Activated CD4-positive, alpha-beta T cell treated with anti-CD3 and anti-CD28 coated beads for 36 hours (primary cell): ENCODE measurements around the gene PACS1. TPM values are rescaled to one million over a fixed set of nuclear protein-coding genes. Genes with fewer than 3 reads are reported as not detected.

Source experiments
- ATAC-seq: fragments of 200-7000 bp; cut with Tn5 transposase; one replicate; pipeline ENCODE4 v1.10.0; 2021; ENCODE audit warnings: mild to moderate bottlenecking, moderate library complexity
- CTCF ChIA-PET: fragments of 350-600 bp; sonication (Branson Sonifier 250); formaldehyde crosslinking; loops from one replicate; lab custom pipeline; 2021; ENCODE audit warnings: antibody characterized with exemption; lab: Charles Lee
- POLR2A ChIA-PET: fragments of 350-600 bp; sonication (Branson Sonifier 250); formaldehyde crosslinking; loops from one replicate; lab custom pipeline; 2021; ENCODE audit warnings: antibody characterized with exemption, inconsistent platforms; lab: Charles Lee
- DNase-seq: peaks from one replicate; pipeline ENCODE4 v3.0.0-alpha.2; 2020
- H3K27ac Mint-ChIP-seq: one replicate; pipeline ENCODE4 v1.8.0; 2021; ENCODE audit warnings: mixed read lengths
- H3K27me3 Mint-ChIP-seq: one replicate; pipeline ENCODE4 v1.8.0; 2021; ENCODE audit warnings: mixed read lengths
- H3K36me3 Mint-ChIP-seq: one replicate; pipeline ENCODE4 v1.8.0; 2021; ENCODE audit warnings: low read depth, mixed read lengths
- H3K4me1 Mint-ChIP-seq: one replicate; pipeline ENCODE4 v1.8.0; 2021; ENCODE audit warnings: mixed read lengths
- H3K4me3 Mint-ChIP-seq: one replicate; pipeline ENCODE4 v1.8.0; 2021; ENCODE audit warnings: mild to moderate bottlenecking, moderate library complexity, mixed read lengths
- H3K9me3 Mint-ChIP-seq: one replicate; pipeline ENCODE4 v1.8.0; 2021; ENCODE audit warnings: low read depth, mixed read lengths
- intact Hi-C, 2 experiments: fragments of 100-400 bp; cut with DNase I in 1 of 2; cut with micrococcal nuclease in 1 of 2; formaldehyde crosslinking; loops; one replicate each; pipeline versions ENCODE4 v1.14.2 to v1.15.1; 2022 to 2024; cut with DNase I, micrococcal nuclease
- total RNA-seq, 2 experiments: library from RNA; stranded (reverse); gene quantifications; one replicate each; pipeline ENCODE4 v1.2.3, GENCODE V29; 2021

PACS1 gene
- total RNA-seq, 2 experiments from 2014 or later: 76.6 to 90.7 TPM

DNA sequence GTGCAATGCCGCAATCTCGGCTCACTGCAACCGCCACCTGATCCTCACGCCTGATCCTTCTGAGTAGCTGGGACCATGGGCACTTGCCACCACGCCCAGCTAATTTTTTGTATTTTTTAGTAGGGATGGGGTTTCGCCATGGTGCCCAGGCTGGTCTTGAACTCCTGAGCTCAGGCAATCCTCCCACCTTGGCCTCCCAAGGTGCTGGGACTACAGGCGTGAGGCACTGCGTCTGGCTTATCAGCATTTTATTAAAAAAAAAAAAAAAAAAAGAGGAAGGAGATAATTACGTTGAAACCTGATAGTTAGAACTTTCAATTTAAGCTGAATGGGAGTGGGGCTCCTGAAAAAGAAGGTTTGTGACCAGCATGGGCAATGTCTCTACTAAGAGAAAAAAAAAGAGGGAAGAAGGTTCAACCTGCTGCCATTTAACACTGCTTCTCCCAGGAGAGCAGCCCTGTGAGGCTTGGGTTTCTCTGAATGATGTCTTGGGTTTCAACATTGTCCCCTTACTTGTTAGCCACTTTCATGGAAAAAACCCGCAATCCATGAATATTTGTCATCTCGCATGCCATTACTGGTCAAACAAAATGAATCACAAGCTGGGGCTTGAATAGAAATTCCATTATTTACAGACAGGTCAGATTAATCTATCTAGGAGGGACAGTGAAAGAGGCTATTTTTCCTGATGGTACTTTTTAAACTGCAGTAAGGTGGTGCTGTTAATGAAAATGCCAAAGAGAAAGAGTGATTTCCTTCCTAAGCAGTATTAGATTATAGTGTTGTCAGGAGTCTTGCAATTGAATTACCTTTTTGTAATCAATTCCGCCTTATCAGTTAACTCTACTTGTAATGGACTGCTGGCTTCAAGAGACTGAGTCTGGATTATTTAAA lies 72.5 kb downstream of the PACS1 start:
- Mint-ChIP-seq H3K27ac (no peak overlapping the region), H3K27me3 (no peaks in the 10 kb centered on the region), H3K4me1 (peaks cover 54% of the 10 kb centered on the region), H3K4me3 (no peak overlapping the region), H3K9me3 (peaks cover 2% of the 10 kb centered on the region), H3K36me3 (peaks cover 11% of the 10 kb centered on the region)
- ATAC-seq: no peak
- CTCF ChIA-PET: interaction anchor here (0.6 kb wide), 1 partner anchor 258 kb away, joined by 3 read pairs; no protein-coding TSS in a partner anchor
- no peak for DNase-seq
- intact Hi-C loops: no loop called here
- POLR2A ChIA-PET: interaction anchor here (0.6 kb wide), 1 partner anchor 43 kb away, joined by 3 read pairs; no protein-coding TSS in a partner anchor

DNA sequence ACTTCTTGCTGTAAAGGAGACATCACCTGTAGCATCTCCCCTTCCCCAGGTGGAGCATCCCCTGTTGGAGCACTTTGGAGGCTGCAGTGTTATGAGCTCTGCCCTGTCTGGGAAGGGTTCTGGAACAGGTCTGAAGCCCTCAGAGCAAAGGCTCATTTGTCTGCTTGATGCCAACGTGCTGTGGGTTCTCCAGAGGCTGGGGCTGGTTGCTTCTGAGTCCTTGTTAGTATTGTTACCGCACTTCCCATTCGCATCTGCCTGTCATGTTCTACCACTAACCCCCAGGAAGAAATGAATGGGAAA lies 73.1 kb downstream of the PACS1 start:
- CTCF ChIA-PET: interaction anchor here (0.6 kb wide), 1 partner anchor 259 kb away, joined by 3 read pairs; no protein-coding TSS in a partner anchor
- no peak for DNase-seq
- Mint-ChIP-seq H3K4me1 (peaks cover 50% of the 10 kb centered on the region), H3K36me3 (peaks cover 11% of the 10 kb centered on the region), H3K4me3 (no peak overlapping the region), H3K27me3 (no peaks in the 10 kb centered on the region), H3K9me3 (peaks cover 2% of the 10 kb centered on the region), H3K27ac (no peak overlapping the region)
- ATAC-seq: no peak
- POLR2A ChIA-PET: interaction anchor here (0.6 kb wide), 1 partner anchor 44 kb away, joined by 3 read pairs; no protein-coding TSS in a partner anchor
- intact Hi-C loops: no loop called here

DNA sequence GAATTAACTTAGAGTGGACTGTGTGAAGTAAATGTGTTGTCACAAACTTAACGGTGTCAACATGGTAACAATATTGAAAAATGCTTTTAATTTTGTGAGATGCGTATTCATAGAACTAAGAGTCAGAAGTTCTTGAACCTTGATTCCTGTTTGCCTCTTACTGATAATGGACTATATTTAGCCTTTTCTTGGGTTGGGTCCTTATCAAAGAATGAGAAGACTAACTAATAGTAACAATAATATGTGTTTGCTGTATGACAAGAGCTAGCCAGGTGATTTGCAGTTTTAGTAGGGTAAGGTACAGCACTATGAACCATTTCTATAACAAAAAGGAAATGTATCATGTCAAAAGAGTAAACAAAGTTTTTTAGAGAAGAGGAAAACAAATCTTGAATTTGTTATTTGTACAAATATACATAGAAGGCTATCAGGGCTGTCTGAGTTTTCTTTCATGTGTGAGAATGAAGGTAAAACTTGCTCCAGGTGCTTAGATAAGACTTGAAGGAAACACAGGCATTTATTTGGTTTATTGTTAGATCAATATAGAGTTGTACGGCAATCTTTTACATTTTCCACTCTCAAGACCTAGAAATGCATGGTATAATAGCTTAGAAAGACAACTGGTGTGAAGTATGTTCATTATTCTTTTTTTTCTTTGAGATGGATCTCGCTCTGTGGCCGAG lies 74.1 kb downstream of the PACS1 start:
- H3K36me3 Mint-ChIP-seq: peaks cover 11% of the 10 kb centered on the region
- no peak for DNase-seq
- intact Hi-C loops: no loop called here
- ChIA-PET CTCF (interaction anchor here (0.6 kb wide), 1 partner anchor 48 kb away, joined by 3 read pairs; no protein-coding TSS in a partner anchor), POLR2A (interaction anchor here (0.6 kb wide), 1 partner anchor 75 kb away, joined by 7 read pairs; no protein-coding TSS in a partner anchor)
- H3K4me1 Mint-ChIP-seq: peaks cover 48% of the 10 kb centered on the region
- peaks cover 2% of the 10 kb centered on the region for H3K9me3 Mint-ChIP-seq
- H3K27ac Mint-ChIP-seq: no peak overlapping the region
- no peaks in the 10 kb centered on the region for H3K27me3 Mint-ChIP-seq
- H3K4me3 Mint-ChIP-seq: no peak overlapping the region
- no peak for ATAC-seq

DNA sequence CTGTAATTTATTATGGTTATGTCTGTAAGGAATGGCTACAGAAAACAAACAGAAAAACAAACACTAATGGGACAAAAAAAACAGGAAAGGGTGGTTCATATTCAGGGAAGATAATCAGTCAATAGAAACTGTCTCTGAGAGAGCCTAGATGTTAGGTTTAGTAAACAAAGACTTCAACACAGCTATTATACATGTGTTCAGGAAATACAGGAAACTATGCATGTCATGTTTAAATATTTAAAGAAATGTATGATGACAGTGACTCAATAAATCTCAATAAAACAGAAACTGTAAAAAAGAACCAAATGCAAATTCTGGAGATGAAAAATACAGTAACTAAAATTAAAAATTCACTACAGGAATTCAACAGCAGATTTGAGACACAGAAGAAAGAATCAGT lies 76.0 kb downstream of the PACS1 start:
- ChIA-PET CTCF (no interaction called here), POLR2A (no interaction called here)
- H3K27me3 Mint-ChIP-seq: no peaks in the 10 kb centered on the region
- intact Hi-C loops: no loop called here
- H3K4me1 Mint-ChIP-seq: peaks cover 58% of the 10 kb centered on the region
- peaks cover 11% of the 10 kb centered on the region for H3K36me3 Mint-ChIP-seq
- DNase-seq: no peak
- peaks cover 2% of the 10 kb centered on the region for H3K9me3 Mint-ChIP-seq
- no peak for ATAC-seq
- H3K27ac Mint-ChIP-seq: no peak overlapping the region
- no peak overlapping the region for H3K4me3 Mint-ChIP-seq

DNA sequence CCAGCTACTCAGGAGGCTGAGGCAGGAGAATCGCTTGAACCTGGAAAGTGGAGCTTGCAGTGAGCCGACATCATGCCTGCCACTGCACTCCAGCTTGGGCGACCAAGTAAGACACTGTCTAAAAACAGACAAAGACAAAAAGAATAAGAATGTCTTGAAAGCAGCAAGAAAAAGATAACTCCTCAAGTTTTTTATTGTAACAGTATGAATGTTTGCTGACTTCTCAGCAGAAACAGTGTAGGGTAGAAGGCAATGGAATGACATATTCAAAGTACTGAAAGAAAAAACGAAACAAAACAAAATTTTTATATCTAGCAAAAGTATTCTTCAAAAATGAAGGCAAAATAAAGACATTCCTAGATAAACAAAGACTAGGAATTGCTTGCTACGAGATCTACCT lies 76.9 kb downstream of the PACS1 start:
- ATAC-seq (no peak), DNase-seq (no peak)
- intact Hi-C loops: no loop called here
- H3K36me3 Mint-ChIP-seq: peaks cover 11% of the 10 kb centered on the region
- POLR2A ChIA-PET: no interaction called here
- H3K9me3 Mint-ChIP-seq: peaks cover 2% of the 10 kb centered on the region
- no peaks in the 10 kb centered on the region for H3K27me3 Mint-ChIP-seq
- CTCF ChIA-PET: interaction anchor here (1.6 kb wide), 1 partner anchor 13 kb away, joined by 3 read pairs; no protein-coding TSS in a partner anchor
- H3K27ac Mint-ChIP-seq: no peak overlapping the region
- peaks cover 65% of the 10 kb centered on the region for H3K4me1 Mint-ChIP-seq
- no peak overlapping the region for H3K4me3 Mint-ChIP-seq

DNA sequence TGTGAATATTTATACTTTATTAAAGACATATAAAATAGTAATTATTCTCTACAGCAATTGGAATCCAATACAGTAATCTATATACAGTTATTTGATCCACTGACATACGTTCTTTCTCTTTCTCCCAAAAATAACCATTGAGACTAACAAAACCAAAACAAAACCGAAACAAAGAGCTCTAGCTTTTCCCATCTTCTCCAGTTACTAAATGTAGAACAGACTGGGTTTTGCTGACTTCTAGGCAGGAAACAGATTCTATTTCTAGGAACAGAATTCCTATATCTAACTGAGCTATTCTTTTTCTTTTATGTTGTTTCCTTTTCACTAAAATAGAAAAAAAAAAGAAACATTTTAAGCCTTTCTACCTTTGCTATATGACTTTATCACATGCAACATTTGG lies 80.1 kb downstream of the PACS1 start:
- no peak for ATAC-seq

DNA sequence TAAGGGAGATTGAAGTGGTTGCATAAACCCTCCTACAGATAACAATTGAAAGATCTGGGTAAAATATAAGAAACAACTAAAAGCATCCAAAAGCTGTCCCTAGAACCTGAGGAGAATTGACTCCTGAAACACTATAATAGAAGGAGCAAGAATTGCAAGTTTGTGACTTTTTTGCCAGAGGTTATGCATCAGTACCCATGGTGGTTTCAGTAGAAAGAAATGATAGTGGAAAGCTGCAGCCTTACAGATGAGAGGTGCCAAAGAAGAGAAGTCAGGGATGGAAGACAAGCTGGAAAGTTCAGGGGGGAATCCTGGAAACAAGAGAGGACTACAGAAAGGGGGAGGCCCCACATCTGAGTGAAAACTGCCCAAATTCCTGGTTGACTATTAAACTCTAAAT lies 80.7 kb downstream of the PACS1 start:
- intact Hi-C loops: no loop called here
- H3K27me3 Mint-ChIP-seq: no peaks in the 10 kb centered on the region
- H3K4me1 Mint-ChIP-seq: peaks cover 47% of the 10 kb centered on the region
- DNase-seq (no peak), ATAC-seq (no peak)
- H3K4me3 Mint-ChIP-seq: no peak overlapping the region
- H3K36me3 Mint-ChIP-seq: peaks cover 8% of the 10 kb centered on the region
- no peak overlapping the region for H3K27ac Mint-ChIP-seq
- POLR2A ChIA-PET: no interaction called here
- CTCF ChIA-PET: interaction anchor here (0.6 to 1.4 kb wide), 4 partner anchors 10 to 1197 kb away, joined by 3 read pairs; partner anchors contain the start of gene MAP3K11
- H3K9me3 Mint-ChIP-seq: peaks cover 2% of the 10 kb centered on the region

More for the DNA sequence above, 80.1 kb downstream of the PACS1 start:
- no peak overlapping the region for H3K4me3 Mint-ChIP-seq
- H3K36me3 Mint-ChIP-seq: peaks cover 10% of the 10 kb centered on the region
- peaks cover 2% of the 10 kb centered on the region for H3K9me3 Mint-ChIP-seq
- no peak for DNase-seq
- H3K4me1 Mint-ChIP-seq: peaks cover 50% of the 10 kb centered on the region
- intact Hi-C loops: no loop called here
- POLR2A ChIA-PET: no interaction called here
- CTCF ChIA-PET: interaction anchor here (0.6 to 1.4 kb wide), 4 partner anchors 10 to 536 kb away, joined by 3 read pairs; partner anchors contain the start of gene MAP3K11
- no peaks in the 10 kb centered on the region for H3K27me3 Mint-ChIP-seq
- H3K27ac Mint-ChIP-seq: no peak overlapping the region

DNA sequence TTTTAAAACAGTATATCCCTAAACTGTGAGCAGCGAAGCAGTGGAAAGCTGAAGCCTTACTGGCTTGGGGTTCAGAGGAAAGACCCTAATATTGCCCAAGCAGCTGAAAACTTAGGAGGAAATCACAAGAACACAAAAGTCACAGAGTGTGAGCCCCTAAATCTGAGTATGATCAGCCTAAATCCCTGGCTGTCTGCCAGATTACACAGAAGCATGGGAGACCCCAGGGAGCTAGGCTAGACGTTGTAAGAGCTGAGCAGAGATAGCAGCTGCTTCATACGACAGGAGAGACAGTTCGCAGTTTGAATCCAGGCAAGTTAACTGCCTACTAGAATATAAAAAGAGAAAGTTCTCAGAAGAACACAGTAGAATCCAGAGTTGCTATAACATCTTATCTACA lies 81.2 kb downstream of the PACS1 start:
- peaks cover 5% of the 10 kb centered on the region for H3K36me3 Mint-ChIP-seq
- intact Hi-C loops: no loop called here
- CTCF ChIA-PET: interaction anchor here (0.6 to 1.2 kb wide), 2 partner anchors 17 to 1196 kb away, joined by 3 to 5 read pairs; no protein-coding TSS in a partner anchor
- no peak overlapping the region for H3K4me3 Mint-ChIP-seq
- H3K9me3 Mint-ChIP-seq: peaks cover 2% of the 10 kb centered on the region
- no peak overlapping the region for H3K27ac Mint-ChIP-seq
- H3K4me1 Mint-ChIP-seq: peaks cover 44% of the 10 kb centered on the region
- ATAC-seq (no peak), DNase-seq (no peak)
- POLR2A ChIA-PET: no interaction called here
- H3K27me3 Mint-ChIP-seq: no peaks in the 10 kb centered on the region

DNA sequence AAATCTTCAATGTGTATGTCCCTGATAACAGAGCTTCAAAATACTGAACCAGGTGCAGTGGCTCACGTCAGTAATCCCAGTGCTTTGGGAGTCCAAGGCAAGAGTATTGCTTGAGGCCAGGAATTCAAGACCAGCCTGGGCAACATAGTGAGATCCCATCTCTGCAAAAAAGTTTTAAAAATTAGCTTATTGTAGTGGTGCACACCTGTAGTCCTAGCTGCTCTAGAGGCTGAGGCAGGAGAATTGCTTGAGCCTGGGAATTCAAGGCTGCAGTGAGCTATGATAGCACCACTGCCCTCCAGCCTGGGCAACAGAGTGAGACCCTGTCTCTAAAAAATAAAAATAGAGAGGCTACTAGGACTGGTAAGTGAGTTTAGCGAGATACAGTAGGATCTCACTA lies 84.0 kb downstream of the PACS1 start:
- H3K4me1 Mint-ChIP-seq: peaks cover 58% of the 10 kb centered on the region
- POLR2A ChIA-PET: no interaction called here

DNA sequence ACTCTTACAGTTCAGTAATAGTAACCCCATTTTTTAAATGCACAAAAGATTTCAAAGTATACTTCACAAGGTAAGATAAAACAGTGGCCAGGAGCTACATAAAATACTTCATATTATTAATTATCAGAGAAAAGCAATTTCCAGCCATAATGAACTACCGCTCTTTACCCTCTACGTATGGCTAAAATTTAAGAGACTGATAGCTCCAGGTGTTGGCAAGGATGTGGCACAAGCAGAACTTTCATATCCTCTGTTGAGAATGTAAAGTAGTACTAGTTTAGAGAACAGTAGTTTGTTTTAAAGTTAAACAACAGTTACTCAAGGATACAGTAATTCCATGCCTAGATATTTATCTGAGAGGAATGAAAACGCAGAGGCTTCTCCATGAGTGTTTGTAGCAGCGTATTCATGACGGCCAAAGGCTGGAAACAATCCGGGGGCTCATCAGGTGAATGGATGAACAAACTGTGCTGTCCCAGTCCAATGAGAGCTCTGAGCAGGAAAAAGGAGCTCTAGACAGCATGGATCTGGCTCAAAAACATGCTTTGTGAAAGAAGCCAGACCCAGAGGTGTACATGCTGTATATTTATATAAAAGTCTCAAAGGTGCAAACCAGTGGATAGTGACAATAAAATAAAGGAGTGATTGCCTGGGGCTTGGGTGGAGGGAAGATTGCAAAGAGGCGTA lies 85.5 kb downstream of the PACS1 start:
- intact Hi-C loops: no loop called here
- DNase-seq (no peak), ATAC-seq (no peak)
- peaks cover 3% of the 10 kb centered on the region for H3K36me3 Mint-ChIP-seq
- H3K27ac Mint-ChIP-seq: peak overlapping the region; percentile 7
- no peaks in the 10 kb centered on the region for H3K9me3 Mint-ChIP-seq
- H3K4me1 Mint-ChIP-seq: peaks cover 51% of the 10 kb centered on the region
- ChIA-PET CTCF (interaction anchor here (0.6 to 1.3 kb wide), 2 partner anchors 87 to 129 kb away, joined by 3 read pairs; no protein-coding TSS in a partner anchor), POLR2A (no interaction called here)
- H3K27me3 Mint-ChIP-seq: no peaks in the 10 kb centered on the region
- H3K4me3 Mint-ChIP-seq: no peak overlapping the region

More for the DNA sequence above, 84.0 kb downstream of the PACS1 start:
- Mint-ChIP-seq H3K4me3 (no peak overlapping the region), H3K27ac (no peak overlapping the region), H3K27me3 (no peaks in the 10 kb centered on the region), H3K36me3 (peaks cover 3% of the 10 kb centered on the region), H3K9me3 (no peaks in the 10 kb centered on the region)
- intact Hi-C loops: no loop called here
- ATAC-seq (no peak), DNase-seq (no peak)
- CTCF ChIA-PET: interaction anchor here (1.0 to 1.2 kb wide), 2 partner anchors 15 to 38 kb away, joined by 3 read pairs; no protein-coding TSS in a partner anchor
